ENCODE measurements around the gene GPD2. TPM values are rescaled to one million over a fixed set of nuclear protein-coding genes. Genes with fewer than 3 reads are reported as not detected.

Gene GPD2
- total RNA-seq, 4 donors from 2014 or later, result 40.9 to 112 (median 56.3) TPM

GRCh38 chr2:156455361-156455975 is 19.3 kb downstream of the GPD2 start:
- TF ChIP-seq, protein P1, sequence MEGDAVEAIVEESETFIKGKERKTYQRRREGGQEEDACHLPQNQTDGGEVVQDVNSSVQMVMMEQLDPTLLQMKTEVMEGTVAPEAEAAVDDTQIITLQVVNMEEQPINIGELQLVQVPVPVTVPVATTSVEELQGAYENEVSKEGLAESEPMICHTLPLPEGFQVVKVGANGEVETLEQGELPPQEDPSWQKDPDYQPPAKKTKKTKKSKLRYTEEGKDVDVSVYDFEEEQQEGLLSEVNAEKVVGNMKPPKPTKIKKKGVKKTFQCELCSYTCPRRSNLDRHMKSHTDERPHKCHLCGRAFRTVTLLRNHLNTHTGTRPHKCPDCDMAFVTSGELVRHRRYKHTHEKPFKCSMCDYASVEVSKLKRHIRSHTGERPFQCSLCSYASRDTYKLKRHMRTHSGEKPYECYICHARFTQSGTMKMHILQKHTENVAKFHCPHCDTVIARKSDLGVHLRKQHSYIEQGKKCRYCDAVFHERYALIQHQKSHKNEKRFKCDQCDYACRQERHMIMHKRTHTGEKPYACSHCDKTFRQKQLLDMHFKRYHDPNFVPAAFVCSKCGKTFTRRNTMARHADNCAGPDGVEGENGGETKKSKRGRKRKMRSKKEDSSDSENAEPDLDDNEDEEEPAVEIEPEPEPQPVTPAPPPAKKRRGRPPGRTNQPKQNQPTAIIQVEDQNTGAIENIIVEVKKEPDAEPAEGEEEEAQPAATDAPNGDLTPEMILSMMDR (IDR thresholded peaks at IDR 0.05; ENCODE audit: low read depth), result no peak

DNA sequence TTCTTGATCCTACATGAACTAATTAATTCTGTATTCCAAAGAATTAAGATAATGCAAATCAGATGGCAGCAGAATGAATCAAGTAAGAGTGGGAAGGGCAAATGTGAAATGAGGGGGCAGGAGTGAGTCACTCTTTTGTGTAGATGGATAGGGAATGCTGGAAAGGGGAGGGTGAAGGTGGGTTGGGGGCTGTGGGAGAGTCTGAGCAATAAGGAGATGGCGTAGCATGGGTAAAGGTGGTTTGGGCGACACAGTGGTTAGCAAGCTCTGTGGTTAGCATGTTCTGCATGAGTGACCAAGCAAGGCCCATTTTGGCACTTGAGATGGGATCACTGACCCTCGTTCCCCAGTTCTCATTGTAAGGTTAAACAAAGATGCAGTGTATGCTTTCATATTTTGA is 20.4 kb downstream of the GPD2 start:
- TF ChIP-seq, protein P1 (IDR thresholded peaks at IDR 0.05; ENCODE audit: low read depth), result no peak

DNA sequence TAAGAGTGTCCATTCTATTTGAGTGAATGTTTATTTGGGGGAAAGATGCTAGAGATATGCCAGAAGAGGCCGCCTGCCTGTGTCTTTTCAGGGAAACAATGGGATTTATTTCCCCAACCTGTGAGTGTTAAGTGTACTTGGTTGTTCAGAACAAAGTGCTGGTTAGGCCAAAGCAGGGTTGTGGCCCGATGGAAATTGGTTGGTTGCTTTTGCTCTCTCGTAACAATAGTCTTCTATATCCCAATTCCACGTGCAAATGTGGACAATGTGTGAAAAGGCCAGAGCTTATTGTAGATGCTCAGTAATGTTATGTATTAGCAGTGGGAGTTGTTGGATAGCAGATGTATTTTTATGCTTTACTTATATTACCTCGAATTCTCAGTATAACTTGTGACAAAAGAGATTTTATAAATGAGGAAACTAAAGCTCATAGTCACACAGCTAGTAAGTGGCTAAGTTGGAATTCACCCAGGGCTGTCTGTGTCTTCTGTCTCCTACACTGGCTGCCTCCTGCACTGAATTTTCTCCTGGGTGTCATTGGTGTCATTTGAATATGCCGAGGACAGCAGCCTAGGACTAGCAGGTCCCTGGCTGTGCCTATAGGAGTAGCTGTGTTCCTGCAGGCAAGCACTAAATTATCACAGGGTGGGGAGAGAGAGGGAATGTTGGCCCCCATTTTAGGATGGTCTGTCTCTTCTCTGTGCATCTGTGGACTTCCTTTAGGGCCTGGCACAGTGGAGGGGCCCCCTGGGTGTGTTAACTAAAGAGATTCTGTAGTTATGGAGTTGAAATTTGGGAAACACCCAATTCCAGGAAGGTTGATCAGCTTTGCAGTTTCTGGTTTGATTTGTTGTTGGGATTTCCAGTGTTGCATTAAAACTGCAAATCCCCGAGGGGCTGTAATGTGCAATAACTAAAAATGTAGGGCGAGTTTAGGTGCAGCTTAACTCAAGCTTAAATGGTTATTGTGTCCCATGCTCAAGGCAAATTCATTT is 21.6 kb downstream of the GPD2 start:
- TF ChIP-seq, protein P1 (IDR thresholded peaks at IDR 0.05; ENCODE audit: low read depth), result no peak

DNA sequence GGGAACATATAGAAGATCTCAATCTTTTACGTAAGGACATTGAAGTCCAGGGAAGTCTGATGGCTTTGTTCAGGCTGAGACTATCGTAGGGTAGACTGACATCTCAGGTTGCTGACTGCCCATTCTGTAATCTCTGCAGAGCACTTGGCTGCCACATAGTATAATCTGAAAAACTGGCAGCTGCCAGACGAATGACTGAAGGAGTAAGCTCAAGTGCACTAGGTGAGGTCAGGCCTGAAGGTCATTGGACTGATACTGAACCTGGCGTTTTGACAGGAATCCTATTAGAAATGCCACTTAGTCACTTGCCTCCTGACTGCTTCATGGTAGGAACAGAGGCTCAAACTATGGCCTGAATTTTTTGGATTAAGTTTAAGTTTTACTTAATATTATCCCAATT is 23.5 kb downstream of the GPD2 start:
- TF ChIP-seq, protein P1 (IDR thresholded peaks at IDR 0.05; ENCODE audit: low read depth), result no peak

DNA sequence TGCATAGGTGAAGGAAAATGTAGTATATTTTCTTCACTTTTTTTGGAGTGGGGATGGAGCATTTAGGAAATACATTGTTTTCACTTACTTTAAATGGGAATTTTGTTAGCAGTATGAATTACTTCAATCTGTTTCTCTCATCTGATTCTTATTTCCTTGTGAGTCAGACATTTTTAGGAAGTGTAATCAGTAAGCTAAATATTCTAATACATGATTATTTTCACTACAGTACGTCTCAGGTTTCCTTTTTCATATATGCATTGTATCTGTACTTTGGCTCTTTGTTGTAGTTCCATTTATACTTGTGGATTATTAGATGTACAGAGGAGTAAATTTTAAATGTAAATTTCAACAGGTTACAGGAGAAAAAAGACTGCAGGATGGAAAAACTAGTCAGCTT is 27.9 kb downstream of the GPD2 start:
- TF ChIP-seq, protein P1 (IDR thresholded peaks at IDR 0.05; ENCODE audit: low read depth), result no peak

DNA sequence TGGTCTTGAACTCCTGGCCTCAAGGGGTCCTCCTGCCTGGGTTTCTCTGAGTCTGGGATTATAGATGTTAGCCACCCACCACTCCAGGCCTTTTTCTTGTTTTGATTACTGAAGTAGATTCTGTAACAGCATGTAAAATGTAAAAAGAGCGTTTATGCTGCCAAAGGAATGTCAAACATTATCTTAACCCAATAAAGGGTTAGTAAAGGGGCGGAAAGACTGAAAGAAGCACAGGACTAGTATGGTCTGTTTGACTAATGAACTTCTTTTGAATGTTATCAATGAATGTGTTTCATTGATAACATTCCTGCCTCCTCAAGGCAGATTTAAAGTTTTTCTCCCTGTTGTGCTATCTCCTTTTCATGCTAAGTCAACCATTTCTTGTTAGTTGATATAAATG is 29.4 kb downstream of the GPD2 start:
- TF ChIP-seq, protein P1 (IDR thresholded peaks at IDR 0.05; ENCODE audit: low read depth), result no peak

DNA sequence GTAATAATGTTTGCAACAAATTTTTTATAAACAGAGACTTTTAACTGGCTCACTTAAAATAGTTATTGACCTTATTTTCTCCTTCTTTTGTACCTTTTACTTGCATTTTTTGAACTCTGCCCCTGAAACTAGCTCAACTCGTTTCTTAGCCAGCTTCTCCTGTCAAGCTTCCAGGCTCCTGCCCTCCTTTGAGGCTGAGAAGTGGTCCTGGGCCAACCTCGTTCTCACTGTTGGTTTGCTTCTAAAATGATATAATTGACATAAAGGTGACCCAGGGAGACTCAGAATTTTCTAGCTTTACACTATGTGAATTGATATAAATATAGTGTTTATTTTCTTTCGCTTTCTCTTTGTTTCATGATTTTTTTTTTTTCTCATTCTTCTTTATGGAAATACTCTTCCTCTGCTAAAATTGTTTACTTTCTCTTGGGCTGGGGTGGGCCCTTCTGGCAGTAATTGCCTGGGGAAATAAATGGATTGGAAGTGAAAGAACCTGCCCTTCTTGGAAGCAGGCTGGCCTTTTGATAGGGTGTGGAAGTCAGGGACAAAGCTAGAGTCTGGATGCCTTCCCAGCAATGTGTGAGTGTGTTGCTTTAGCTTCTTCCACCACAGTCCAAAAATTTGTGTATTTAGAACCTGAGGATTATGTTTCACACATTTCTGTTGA is 30.7 kb downstream of the GPD2 start:
- TF ChIP-seq, protein P1 (IDR thresholded peaks at IDR 0.05; ENCODE audit: low read depth), result no peak
